ENCODE results near the gene RASGEF1C.

DNA sequence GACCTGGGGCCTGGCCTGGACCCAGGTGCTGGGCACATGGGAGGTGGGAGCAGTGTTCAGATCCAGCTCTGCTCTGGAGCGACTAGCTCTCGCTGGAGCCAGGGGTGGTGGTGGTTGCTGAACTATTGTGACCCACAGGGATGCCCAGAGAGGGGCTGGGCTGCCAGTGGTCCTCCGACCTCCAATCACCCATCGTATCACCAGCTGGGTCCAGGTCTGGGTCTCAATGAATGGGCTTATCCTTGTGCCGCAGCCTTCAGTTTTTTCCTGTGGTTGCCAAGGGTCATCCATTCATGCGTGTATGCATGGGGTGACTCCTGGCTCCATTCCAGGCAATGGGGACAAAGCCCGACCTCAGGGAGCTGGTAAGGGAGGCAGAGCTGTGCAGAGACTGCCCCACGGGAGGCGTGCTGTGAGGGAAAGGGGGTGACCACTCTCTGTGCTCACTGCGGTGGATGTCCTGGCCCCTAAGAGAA is 68.9 kb downstream of the RASGEF1C start:
- TF ChIP-seq EZH2phosphoT487 (IDR thresholded peaks at IDR 0.05) (no peak), EZH2 (IDR thresholded peaks at IDR 0.05) (no peak)
- TF ChIP-seq, protein P1, sequence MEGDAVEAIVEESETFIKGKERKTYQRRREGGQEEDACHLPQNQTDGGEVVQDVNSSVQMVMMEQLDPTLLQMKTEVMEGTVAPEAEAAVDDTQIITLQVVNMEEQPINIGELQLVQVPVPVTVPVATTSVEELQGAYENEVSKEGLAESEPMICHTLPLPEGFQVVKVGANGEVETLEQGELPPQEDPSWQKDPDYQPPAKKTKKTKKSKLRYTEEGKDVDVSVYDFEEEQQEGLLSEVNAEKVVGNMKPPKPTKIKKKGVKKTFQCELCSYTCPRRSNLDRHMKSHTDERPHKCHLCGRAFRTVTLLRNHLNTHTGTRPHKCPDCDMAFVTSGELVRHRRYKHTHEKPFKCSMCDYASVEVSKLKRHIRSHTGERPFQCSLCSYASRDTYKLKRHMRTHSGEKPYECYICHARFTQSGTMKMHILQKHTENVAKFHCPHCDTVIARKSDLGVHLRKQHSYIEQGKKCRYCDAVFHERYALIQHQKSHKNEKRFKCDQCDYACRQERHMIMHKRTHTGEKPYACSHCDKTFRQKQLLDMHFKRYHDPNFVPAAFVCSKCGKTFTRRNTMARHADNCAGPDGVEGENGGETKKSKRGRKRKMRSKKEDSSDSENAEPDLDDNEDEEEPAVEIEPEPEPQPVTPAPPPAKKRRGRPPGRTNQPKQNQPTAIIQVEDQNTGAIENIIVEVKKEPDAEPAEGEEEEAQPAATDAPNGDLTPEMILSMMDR (IDR thresholded peaks at IDR 0.05) = no peak
